ENCODE measurements around the gene BZW2.

DNA sequence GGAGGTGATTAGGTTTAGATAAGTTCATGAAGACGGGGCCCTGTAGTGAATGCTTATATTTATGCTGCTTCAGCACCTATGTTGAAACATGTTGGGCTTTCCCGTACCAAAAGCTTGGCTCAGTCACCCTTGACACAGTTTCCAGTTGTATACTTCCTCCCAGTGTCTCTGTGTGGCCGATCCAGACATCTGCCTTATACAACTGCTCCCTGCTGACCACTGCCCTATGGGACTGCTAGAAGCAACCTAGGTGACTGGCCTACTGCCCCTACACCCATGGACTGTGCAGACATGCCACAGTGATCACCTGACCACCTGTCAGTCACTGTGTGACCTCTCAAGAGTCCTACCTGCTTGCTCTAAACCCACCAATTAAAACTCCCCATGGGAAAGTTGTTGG lies 85.0 kb downstream of the BZW2 start:
- TF ChIP-seq, protein P1, sequence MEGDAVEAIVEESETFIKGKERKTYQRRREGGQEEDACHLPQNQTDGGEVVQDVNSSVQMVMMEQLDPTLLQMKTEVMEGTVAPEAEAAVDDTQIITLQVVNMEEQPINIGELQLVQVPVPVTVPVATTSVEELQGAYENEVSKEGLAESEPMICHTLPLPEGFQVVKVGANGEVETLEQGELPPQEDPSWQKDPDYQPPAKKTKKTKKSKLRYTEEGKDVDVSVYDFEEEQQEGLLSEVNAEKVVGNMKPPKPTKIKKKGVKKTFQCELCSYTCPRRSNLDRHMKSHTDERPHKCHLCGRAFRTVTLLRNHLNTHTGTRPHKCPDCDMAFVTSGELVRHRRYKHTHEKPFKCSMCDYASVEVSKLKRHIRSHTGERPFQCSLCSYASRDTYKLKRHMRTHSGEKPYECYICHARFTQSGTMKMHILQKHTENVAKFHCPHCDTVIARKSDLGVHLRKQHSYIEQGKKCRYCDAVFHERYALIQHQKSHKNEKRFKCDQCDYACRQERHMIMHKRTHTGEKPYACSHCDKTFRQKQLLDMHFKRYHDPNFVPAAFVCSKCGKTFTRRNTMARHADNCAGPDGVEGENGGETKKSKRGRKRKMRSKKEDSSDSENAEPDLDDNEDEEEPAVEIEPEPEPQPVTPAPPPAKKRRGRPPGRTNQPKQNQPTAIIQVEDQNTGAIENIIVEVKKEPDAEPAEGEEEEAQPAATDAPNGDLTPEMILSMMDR (conservative IDR thresholded peaks at IDR 0.05): no peak
- TF ChIP-seq ZFX (IDR thresholded peaks at IDR 0.05): no peak
